K562 (cell line): ENCODE results near the gene GIMAP1. TPM values are rescaled to one million over a fixed set of nuclear protein-coding genes. Genes with fewer than 3 reads are reported as not detected.

Experiments used
- ZBTB40 ChIP-seq, 2 experiments: fragments of 450-650 bp in 1 of 2; sonication (generic) in 1 of 2; formaldehyde crosslinking in 1 of 2; IDR thresholded peaks; 2 replicates each; pipeline versions ENCODE4 v1.7.1 to v1.9.0; 2016 to 2022; ENCODE audit warnings: inconsistent platforms in 1 of 2, mild to moderate bottlenecking in 1 of 2, missing genetic modification reagents in 1 of 2
- polyA plus RNA-seq, 8 experiments: library from polyadenylated mRNA; depleted of rRNA in 4 of 8; stranded (reverse) in 5 of 8; unstranded in 3 of 8; fragments of >200 nt; fragmentation: Nextera tagmentation in 2 of 8; fragmentation: Illumina TruSeq in 1 of 8; extraction: Ambion mirVana in 2 of 8; extraction: Trizol in 1 of 8; gene quantifications; 2 replicates each; pipeline versions ENCODE4 v1.2.1 to v1.2.3, GENCODE V29; 2011 to 2014; ENCODE audit warnings: inconsistent platforms in 1 of 8, missing spikeins in 1 of 8
- total RNA-seq, 7 experiments: library from RNA; depleted of rRNA in 6 of 7; stranded (reverse); fragments of >200 nt in 6 of 7; fragmentation: Illumina TruSeq in 2 of 7; extraction: Trizol in 2 of 7; gene quantifications; 2 replicates each; pipeline versions ENCODE4 v1.2.1 to v1.2.3, GENCODE V29; 2011 to 2021; ENCODE audit warnings: low replicate concordance in 1 of 7

Gene GIMAP1
- total and polyA plus RNA-seq, 9 of the 15 experiments (the other 6 are each of a cell fraction or from before 2014, with no cell fraction given) = 0.04 to 0.13 TPM; not detected in 7

- no peak for TF ChIP-seq ZBTB40 (IDR thresholded peaks at IDR 0.05)
- no peak for TF ChIP-seq ZBTB40 (CRISPR knock-in tag; IDR thresholded peaks at IDR 0.05)
Measured at GRCh38 chr7:150755473-150756099, 39.2 kb downstream of the GIMAP1 start (continued).
